ACHN (cell line): ENCODE measurements around the gene RMDN2.
"Not testable (repeated sequence)": the region's sequence is repeated elsewhere in the genome, so short reads cannot be mapped to it uniquely, and the experiment has no call there.

Source experiments
- DNase-seq: peaks from one replicate; pipeline ENCODE4 v3.0.0-alpha.2; 2015
- in situ Hi-C: cut with HindIII; loops from 2 replicates; pipeline ENCODE4 v1.10.0; 2017; ENCODE audit warnings: low sequenced_read_pairs, low pct_ligation_motif_present, low pct_unique_long_range_greater_than_20kb

The RMDN2 gene

DNA sequence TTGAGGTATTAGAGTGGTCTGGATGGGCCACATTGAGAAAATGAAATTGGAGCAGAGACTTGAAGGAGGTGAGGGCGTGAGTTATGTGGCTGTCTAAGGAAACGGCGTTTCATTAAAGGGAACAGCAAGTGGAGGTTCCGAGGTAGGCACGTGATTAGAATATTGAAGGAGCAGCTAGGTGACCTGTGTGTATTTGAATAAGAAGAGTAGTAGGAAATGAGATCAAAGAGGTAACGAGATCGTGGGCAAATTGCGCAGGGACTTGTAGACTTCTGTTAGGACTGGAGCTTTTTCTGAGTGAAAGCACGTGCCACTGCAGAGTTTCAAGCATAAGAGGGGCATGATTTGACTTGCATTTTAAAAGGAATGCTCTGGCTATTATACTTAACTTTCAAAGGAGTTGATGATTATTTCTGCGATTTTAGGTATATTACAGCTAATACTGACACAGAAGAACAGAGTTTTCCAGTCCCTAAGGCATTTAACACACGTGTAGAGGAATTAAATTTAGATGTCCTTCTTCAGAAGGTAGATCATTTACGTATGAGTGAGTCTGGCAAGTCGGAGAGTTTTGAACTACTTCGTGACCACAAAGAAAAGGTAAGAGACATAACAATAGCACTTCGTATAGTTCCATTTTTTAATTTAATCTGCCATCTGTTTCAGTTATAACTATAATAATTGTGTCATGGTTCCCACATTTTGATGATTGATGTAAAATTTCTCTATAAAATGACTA is 48.7 kb downstream of the RMDN2 start:
- in situ Hi-C loops = no loop called here

DNA sequence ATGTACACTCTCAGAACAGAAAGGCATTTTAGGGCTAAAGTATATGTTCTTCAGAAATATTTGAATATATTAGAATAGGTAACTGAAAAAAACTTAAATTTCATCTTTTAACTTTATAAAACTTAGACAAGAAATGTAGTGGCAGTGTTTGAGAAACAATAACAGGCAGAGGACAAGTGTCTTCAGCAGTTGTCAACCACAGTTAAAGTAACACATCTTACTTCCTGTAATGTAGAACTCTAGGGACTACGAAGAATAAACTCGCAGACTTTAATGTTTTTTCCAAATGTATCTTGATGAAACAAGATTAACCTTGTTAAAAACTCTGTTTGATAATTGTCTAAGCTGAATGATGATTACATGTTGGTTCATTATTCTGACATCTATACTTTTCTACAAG is 50.7 kb downstream of the RMDN2 start:
- in situ Hi-C loops = no loop called here
- no peak for DNase-seq

More for the DNA sequence above, 48.7 kb downstream of the RMDN2 start:
- DNase-seq = no peak

- DNase-seq = no peak
- in situ Hi-C loops = no loop called here
Measured at GRCh38 chr2:37976411-37976810, 51.3 kb downstream of the RMDN2 start.

DNA sequence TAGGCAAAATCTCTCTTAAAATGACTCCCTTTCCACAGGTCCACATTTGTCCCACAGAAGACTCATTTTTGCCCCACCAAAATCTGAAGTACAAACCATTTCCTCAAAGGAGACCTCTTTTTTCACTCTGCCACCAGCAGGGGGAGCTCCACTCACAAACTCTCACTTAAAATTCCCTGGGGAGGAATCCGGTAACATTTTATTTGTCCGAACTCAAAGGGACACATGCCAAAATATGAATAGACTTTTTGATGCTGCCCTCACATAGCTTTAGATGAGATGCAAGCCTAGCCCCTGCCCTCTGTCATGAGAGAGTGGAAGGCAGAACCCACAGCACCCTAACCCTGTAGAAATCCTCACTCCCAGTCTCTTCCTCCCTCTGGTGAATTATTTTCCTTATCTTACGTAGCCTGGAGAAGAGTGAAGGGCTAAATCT is 57.1 kb downstream of the RMDN2 start:
- in situ Hi-C loops = no loop called here
- peak; percentile 78 for DNase-seq

- in situ Hi-C loops = no loop called here
- no peak for DNase-seq
Measured at GRCh38 chr2:37982847-37983246, 57.8 kb downstream of the RMDN2 start.

DNA sequence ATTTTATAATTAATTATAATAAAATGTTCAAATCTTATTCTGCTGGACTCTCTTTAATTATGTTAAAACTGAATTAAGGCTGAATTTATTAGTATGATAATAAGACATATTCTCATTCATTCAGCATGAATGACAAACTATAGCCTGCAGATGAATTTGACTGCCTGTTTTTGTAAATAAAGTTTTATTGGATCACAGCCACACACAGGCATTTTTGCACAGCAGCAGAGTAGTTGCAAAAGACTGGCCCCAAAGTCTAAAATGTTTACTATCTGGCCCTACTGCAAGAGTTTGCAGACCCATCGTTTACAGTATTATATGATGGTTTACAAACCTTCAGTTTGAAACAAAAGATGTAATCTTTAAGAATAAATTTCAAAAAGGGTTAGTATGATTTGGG is 58.6 kb downstream of the RMDN2 start:
- in situ Hi-C loops = no loop called here
- DNase-seq = no peak

DNA sequence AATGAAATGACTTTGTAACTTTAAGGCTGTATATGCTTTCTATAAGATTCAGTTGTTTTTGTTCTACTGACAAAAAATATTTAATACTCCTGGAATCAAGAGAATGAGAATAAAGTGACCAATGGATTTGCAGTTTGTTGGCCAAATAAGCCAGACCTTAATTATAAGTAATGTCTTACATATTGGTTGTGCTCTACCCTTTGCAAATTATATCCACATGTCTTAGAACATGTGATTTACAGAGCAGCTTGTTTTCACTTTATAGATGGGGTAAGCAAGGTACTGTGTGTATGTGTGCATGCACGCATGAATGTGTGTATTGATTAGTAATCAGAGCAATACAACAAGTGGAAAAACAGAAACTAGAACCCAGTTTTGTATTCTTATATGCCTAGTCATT is 59.1 kb downstream of the RMDN2 start:
- no peak for DNase-seq
- in situ Hi-C loops = no loop called here

DNA sequence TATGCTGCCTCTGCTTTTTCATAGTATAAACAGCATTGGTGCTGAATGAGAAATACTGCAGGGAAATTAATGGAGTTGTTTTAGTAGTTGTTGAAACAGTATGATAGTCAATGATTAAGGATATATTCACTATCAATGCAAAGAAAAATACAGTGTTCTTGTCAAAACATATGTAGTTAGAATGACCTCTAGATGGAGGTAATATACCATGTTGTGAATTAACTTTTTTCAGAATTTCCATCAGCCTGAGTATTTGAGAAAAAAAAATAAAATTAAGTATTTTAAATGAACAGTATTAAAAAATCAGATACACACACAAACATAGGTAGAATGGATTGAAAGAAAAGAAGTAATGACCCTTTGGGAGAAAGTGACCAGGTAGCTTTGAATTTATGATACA is 59.5 kb downstream of the RMDN2 start:
- in situ Hi-C loops = no loop called here
- DNase-seq = peak; percentile 55

DNA sequence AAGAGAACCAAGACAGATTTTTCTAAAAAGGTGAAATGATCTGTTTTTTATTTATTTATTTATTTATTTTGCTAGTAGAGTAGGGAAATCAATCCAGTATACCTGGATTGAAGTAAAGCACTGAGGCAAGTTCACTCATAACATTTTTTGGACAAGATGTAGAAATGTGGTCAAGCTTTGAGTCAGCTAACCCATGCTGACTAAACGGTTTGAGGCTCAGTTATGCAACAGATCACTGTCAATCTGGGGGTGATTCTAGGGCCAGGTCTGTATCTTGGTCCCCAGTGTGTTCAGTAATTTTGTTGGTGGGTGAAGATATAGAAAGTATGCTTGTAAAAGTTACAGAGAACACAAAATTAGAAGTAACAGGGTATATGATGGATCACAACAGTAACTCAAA is 60.2 kb downstream of the RMDN2 start:
- peak; percentile 14 for DNase-seq
- in situ Hi-C loops = no loop called here

- in situ Hi-C loops = no loop called here
- no peak for DNase-seq
Measured at GRCh38 chr2:37987098-37987775, 62.1 kb downstream of the RMDN2 start.

DNA sequence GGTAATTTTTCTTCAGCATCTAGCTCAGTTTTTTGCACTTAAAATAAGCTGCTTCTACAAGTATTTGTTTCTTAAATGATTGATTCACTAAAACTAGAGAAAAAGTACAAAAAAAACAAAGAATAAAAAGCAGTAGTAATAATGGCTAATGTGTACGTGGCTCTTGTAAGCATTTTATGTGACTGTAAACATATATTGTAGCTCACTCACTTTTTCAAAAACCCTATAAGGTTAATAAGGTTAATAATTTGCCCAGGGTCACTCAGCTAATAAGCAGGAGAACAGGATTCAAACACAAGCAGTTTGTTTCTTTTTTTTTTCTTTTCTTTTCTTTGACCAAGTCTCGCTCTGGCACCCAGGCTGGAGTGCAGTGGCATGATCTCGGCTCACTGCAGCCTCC is 67.5 kb downstream of the RMDN2 start:
- no peak for DNase-seq
- in situ Hi-C loops = no loop called here

- in situ Hi-C loops = no loop called here
- DNase-seq = peak; percentile 30
Measured at GRCh38 chr2:37993143-37993542, 68.1 kb downstream of the RMDN2 start.

DNA sequence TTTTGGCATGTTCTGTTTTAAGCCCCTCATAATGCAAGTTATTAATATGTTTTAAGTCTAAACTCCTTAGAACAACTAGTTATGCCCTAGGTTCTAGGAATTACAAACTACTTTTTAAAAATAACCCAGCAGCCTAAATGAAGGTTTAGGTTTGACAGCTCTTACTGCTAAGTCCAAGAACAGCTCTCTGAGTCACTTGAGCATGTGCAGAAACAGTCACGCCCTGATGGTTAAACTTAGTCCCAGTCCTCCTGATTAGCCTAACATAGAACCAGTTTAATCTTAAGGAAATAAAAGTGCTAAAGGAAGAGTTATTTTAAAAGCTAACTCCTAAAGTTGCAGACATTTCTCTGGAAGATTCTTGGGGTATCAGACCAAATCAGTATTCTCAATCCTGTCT is 72.5 kb downstream of the RMDN2 start:
- DNase-seq = no peak
- in situ Hi-C loops = no loop called here

DNA sequence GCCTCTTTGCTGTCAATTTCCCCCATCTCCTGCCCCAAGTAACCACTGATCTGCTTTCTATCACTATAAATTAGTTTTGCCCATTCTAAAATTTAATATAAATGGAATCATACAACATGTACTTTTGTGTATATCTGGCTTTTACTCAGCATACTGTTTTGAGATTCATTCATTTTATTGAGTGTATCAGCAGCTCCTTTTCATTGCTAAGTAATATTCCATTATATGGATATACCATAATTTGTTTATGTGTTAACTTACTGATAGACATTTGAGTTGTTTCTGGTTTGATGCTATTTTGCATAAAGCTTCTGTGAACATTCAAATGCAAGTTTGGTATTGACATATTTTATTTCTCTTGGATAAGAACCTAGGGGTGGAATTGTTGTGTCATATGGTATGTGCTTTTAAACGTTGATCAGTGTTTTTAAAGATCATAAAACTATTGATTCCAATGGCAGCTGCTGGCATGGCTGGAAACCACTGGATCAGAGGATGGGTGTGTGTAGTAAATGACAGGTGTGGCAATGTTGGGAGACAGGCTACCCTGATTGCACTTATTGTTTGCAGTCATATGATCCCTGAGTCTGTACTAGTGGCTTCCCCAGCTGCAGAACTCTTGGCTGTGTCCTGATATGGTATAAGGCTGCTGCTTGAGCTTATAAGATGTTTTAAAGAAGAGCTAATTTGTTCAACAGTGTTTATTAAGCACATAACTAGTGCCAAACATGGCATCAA is 75.6 kb downstream of the RMDN2 start:
- in situ Hi-C loops = no loop called here
- DNase-seq = no peak

DNA sequence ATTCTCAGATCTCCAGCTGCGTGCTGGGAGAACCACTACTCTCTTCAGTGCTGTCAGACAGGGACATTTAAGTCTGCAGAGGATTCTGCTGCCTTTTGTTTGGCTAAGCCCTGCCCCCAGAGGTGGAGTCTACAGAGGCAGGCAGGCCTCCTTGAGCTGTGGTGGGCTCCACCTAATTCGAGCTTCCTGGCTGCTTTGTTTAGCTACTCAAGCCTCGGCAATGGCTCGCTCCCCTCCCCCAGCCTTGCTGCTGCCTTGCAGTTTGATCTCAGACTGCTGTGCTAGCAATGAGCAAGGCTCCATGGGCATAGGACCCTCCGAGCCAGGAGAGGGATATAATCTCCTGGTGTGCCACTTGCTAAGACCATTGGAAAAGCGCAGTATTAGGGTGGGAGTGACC is 85.1 kb downstream of the RMDN2 start:
- in situ Hi-C loops = not testable (repeated sequence)

DNA sequence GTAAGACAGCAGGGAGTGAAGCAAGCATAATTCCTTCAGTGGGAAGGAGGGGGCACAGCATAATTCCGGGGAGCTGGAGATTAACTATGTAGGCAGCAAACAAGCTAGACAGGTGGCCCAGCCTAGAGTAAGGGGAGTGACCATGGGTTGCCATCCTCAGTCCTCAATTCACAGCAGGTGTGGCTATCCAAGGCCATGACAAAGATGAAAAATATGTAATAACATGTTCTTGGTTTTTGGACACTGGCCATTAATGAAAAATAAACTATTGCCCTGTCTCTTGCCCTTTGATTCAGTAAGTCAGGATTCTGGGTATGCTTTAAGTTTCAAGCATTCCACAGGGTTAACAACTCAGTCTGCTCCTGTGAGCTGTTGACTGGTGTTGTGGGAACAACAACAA is 85.9 kb downstream of the RMDN2 start:
- no peak for DNase-seq
- in situ Hi-C loops = no loop called here

More for the DNA sequence above, 85.1 kb downstream of the RMDN2 start:
- DNase-seq = not testable (repeated sequence)

GRCh38 chr2:38013158-38013752 is 88.2 kb downstream of the RMDN2 start:
- in situ Hi-C loops = no loop called here
- DNase-seq = no peak

DNA sequence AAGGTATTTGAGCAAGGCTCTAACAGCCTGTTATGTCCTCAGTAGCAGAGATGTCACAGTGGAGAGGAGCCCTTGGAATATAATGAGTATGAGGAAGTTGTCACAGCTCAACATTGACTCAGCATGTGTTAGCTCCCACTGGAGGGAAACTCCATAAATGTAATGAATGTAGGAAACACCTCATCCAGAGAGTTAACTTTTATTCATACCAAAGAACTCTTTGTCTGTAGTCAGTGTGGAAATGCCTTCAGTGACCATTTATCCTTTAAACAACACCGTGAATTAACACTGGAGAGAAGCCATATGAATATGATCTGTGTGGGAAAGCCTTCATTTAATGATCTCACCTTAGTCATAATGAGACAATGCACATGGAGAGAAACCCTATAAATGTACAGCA is 91.1 kb downstream of the RMDN2 start:
- in situ Hi-C loops = no loop called here
- DNase-seq = no peak

GRCh38 chr2:38017836-38018235 is 92.7 kb downstream of the RMDN2 start:
- DNase-seq = no peak
- in situ Hi-C loops = no loop called here
